Tibial nerve (tissue), 4 donors: ENCODE results near the gene CSPG4.

Source experiments
- EP300 ChIP-seq, 2 donors: sonication (generic); formaldehyde crosslinking; IDR thresholded peaks; one replicate each; pipeline ENCODE4 v1.6.1; 2017; ENCODE audit warnings: antibody characterized with exemption in 2 of 2, mild to moderate bottlenecking in 1 of 2
- POLR2A ChIP-seq, 2 donors: fragments of 450-650 bp; IDR thresholded peaks; one replicate each; pipeline ENCODE4 v1.6.1; 2017; ENCODE audit warnings: antibody characterized with exemption in 2 of 2, mild to moderate bottlenecking in 2 of 2, moderate library complexity in 2 of 2
- TF ChIP-seq, protein P1 (sequence below), 5 experiments: fragments of 200-600 bp in 3 of 5; fragments of 450-650 bp in 2 of 5; sonication (generic) in 3 of 5; IDR thresholded peaks; one replicate each; pipeline ENCODE4 v1.5.1; 2016 to 2019; ENCODE audit warnings: antibody characterized with exemption in 5 of 5, mild to moderate bottlenecking in 3 of 5, moderate library complexity in 2 of 5

DNA sequence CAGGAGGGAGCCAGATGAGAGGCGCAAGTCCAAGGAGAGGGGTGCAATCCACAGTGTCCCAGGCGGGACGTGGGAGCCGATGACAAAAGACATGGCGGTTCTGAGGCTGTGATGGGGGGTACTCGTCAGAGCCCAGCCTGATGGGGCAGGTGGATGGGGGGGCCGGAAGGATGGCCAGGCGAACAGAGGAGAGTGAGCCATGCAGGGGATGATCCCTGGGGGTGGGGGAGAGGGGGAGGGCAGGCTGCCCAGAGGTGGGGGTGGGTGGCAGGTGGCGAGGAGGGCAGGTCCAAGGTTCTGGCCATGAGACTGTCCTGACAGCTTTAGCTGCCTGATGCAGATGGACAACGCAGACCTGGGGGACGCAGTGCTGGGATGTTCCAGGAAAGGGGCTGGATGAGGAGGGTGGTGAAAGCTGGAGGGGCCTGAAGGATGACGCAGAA is 8.9 kb upstream of the CSPG4 start:
- TF ChIP-seq, protein P1, sequence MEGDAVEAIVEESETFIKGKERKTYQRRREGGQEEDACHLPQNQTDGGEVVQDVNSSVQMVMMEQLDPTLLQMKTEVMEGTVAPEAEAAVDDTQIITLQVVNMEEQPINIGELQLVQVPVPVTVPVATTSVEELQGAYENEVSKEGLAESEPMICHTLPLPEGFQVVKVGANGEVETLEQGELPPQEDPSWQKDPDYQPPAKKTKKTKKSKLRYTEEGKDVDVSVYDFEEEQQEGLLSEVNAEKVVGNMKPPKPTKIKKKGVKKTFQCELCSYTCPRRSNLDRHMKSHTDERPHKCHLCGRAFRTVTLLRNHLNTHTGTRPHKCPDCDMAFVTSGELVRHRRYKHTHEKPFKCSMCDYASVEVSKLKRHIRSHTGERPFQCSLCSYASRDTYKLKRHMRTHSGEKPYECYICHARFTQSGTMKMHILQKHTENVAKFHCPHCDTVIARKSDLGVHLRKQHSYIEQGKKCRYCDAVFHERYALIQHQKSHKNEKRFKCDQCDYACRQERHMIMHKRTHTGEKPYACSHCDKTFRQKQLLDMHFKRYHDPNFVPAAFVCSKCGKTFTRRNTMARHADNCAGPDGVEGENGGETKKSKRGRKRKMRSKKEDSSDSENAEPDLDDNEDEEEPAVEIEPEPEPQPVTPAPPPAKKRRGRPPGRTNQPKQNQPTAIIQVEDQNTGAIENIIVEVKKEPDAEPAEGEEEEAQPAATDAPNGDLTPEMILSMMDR (IDR thresholded peaks at IDR 0.05): no peak
- TF ChIP-seq POLR2A (IDR thresholded peaks at IDR 0.05) (no peak), EP300 (IDR thresholded peaks at IDR 0.05) (no peak)
